IPS-11a (cell line): ENCODE results near the gene RASGEF1B.

ENCODE experiments used
- H3K4me3 ChIP-seq: one replicate; pipeline ENCODE4 v1.5.1; 2013; ENCODE audit warnings: low read depth, low read length, control low read depth

The RASGEF1B gene

GRCh38 chr4:81404294-81404693 is 67.4 kb downstream of the RASGEF1B start:
- H3K4me3 ChIP-seq, result no peak overlapping the region

GRCh38 chr4:81399306-81400086 is 72.2 kb downstream of the RASGEF1B start:
- H3K4me3 ChIP-seq, result no peak overlapping the region

- H3K4me3 ChIP-seq, result no peak overlapping the region
Measured at GRCh38 chr4:81398379-81398778, 73.3 kb downstream of the RASGEF1B start.

- H3K4me3 ChIP-seq, result no peak overlapping the region
Measured at GRCh38 chr4:81397635-81398034, 74.1 kb downstream of the RASGEF1B start.

- no peak overlapping the region for H3K4me3 ChIP-seq
Measured at GRCh38 chr4:81395239-81395638, 76.5 kb downstream of the RASGEF1B start.

GRCh38 chr4:81392164-81392563 is 79.5 kb downstream of the RASGEF1B start:
- no peak overlapping the region for H3K4me3 ChIP-seq

GRCh38 chr4:81389720-81390119 is 82.0 kb downstream of the RASGEF1B start:
- no peak overlapping the region for H3K4me3 ChIP-seq

- no peak overlapping the region for H3K4me3 ChIP-seq
Measured at GRCh38 chr4:81380437-81380836, 91.3 kb downstream of the RASGEF1B start.

GRCh38 chr4:81378386-81378785 is 93.3 kb downstream of the RASGEF1B start:
- no peak overlapping the region for H3K4me3 ChIP-seq

- H3K4me3 ChIP-seq, result no peak overlapping the region
Measured at GRCh38 chr4:81377191-81377590, 94.5 kb downstream of the RASGEF1B start.

GRCh38 chr4:81376720-81377119 is 95.0 kb downstream of the RASGEF1B start:
- H3K4me3 ChIP-seq, result no peak overlapping the region
